Measurements from ENCODE around the gene NOL6. TPM values are rescaled to one million over a fixed set of nuclear protein-coding genes. Genes with fewer than 3 reads are reported as not detected.
"Not testable (repeated sequence)": the region's sequence is repeated elsewhere in the genome, so short reads cannot be mapped to it uniquely, and the experiment has no call there.

Gene NOL6
- total and polyA plus RNA-seq, 2 of the 8 experiments (the other 6 are each of a cell fraction or from before 2014, with no cell fraction given): 44.0 to 55.0 TPM

GRCh38 chr9:33516397-33516796 is 42.7 kb upstream of the NOL6 start:
- not testable (repeated sequence) for H3K14ac ChIP-seq (ENCODE audit: insufficient read length); H4K20me1 ChIP-seq (replicated peaks in 1 of 2; ENCODE audit: control insufficient read depth in 1 of 2, insufficient read depth in 2 of 2, low read length in 2 of 2); H3K4me3 ChIP-seq (ENCODE audit: extremely low read depth in 1 of 4, insufficient read depth in 2 of 4, low read depth in 3 of 4, low read length in 4 of 4); H3K4me2 ChIP-seq (ENCODE audit: insufficient read depth in 1 of 2, low read depth in 2 of 2, low read length in 2 of 2); H2AK5ac ChIP-seq (ENCODE audit: low read depth, low read length); H2BK20ac ChIP-seq (ENCODE audit: low read length); FAIRE-seq; H2BK12ac ChIP-seq (ENCODE audit: low read depth, low read length); H2BK15ac ChIP-seq (ENCODE audit: low read length); H3K4me1 ChIP-seq (replicated peaks in 1 of 4; ENCODE audit: control insufficient read depth in 3 of 4, insufficient read depth in 4 of 4, low read length in 3 of 4); H3K79me2 ChIP-seq (ENCODE audit: control insufficient read depth in 1 of 2, insufficient read depth in 2 of 2, low read length in 2 of 2); H2AFZ ChIP-seq (ENCODE audit: low read length); H3K27ac ChIP-seq (ENCODE audit: low read depth, low read length); H3K36me3 ChIP-seq (ENCODE audit: control insufficient read depth in 2 of 4, insufficient read depth in 4 of 4, low read length in 3 of 4); DNase-seq (ENCODE audit: low read depth in 1 of 2, low spot score in 2 of 2); H3K23me2 ChIP-seq (ENCODE audit: low read depth, low read length); H3K4ac ChIP-seq (replicated peaks; ENCODE audit: insufficient read length, low read depth, low read length); H2BK5ac ChIP-seq (ENCODE audit: low read depth, low read length); H3K9ac ChIP-seq (replicated peaks in 1 of 4; ENCODE audit: extremely low read depth in 1 of 4, low read depth in 3 of 4, low read length in 3 of 4); H3K56ac ChIP-seq (replicated peaks; ENCODE audit: insufficient read length, low read depth, low read length); H3K9me3 ChIP-seq (ENCODE audit: insufficient read depth in 2 of 2, low read depth in 1 of 2, low read length in 1 of 2); H3K23ac ChIP-seq (ENCODE audit: insufficient read length); H4K5ac ChIP-seq (ENCODE audit: insufficient read length, low read depth, low read length); H4K8ac ChIP-seq (ENCODE audit: extremely low read depth, insufficient read depth, low read length); H3K79me1 ChIP-seq (ENCODE audit: low read depth, low read length); H3K18ac ChIP-seq (ENCODE audit: extremely low read depth, low read length); H3K27me3 ChIP-seq (replicated peaks in 1 of 4; ENCODE audit: control insufficient read depth in 3 of 4, extremely low read depth in 1 of 4, insufficient read depth in 3 of 4, low read length in 3 of 4); H2BK120ac ChIP-seq (replicated peaks; ENCODE audit: low read depth, low read length); H4K91ac ChIP-seq (replicated peaks; ENCODE audit: insufficient read length, low read length)
- ChIA-PET CTCF (ENCODE audit: partially characterized antibody) (interaction anchor here (0.6 to 1.6 kb wide), 3 partner anchors 27 to 38 kb away, joined by 3 to 6 read pairs (median 4); no protein-coding TSS in a partner anchor), POLR2A (ENCODE audit: partially characterized antibody) (interaction anchor here (0.6 kb wide), 1 partner anchor 30 kb away, joined by 3 read pairs; no protein-coding TSS in a partner anchor)
- WGBS, 2 experiments (ENCODE audit: extremely low coverage in 1 of 2, insufficient coverage in 1 of 2, insufficient read length in 1 of 2, insufficient replicate concordance in 2 of 2, low coverage in 1 of 2, low lambda C conversion rate in 2 of 2, missing lambda C conversion rate in 1 of 2): 100% methylated on average over 1 of the region's 1 CpG; no CpG with 5 or more reads in 1 of the 2 experiments

GRCh38 chr9:33515342-33515995 is 41.7 kb upstream of the NOL6 start:
- H3K4ac ChIP-seq (replicated peaks; ENCODE audit: insufficient read length, low read depth, low read length); H3K4me1 ChIP-seq (replicated peaks in 1 of 4; ENCODE audit: control insufficient read depth in 3 of 4, insufficient read depth in 4 of 4, low read length in 3 of 4); H3K27me3 ChIP-seq (replicated peaks in 1 of 4; ENCODE audit: control insufficient read depth in 3 of 4, extremely low read depth in 1 of 4, insufficient read depth in 3 of 4, low read length in 3 of 4); H3K18ac ChIP-seq (ENCODE audit: extremely low read depth, low read length); H4K91ac ChIP-seq (replicated peaks; ENCODE audit: insufficient read length, low read length); H3K4me2 ChIP-seq (ENCODE audit: insufficient read depth in 1 of 2, low read depth in 2 of 2, low read length in 2 of 2); H3K79me2 ChIP-seq (ENCODE audit: control insufficient read depth in 1 of 2, insufficient read depth in 2 of 2, low read length in 2 of 2); H2BK120ac ChIP-seq (replicated peaks; ENCODE audit: low read depth, low read length); H3K9ac ChIP-seq (replicated peaks in 1 of 4; ENCODE audit: extremely low read depth in 1 of 4, low read depth in 3 of 4, low read length in 3 of 4); H3K23me2 ChIP-seq (ENCODE audit: low read depth, low read length); H3K23ac ChIP-seq (ENCODE audit: insufficient read length); H3K79me1 ChIP-seq (ENCODE audit: low read depth, low read length); DNase-seq (ENCODE audit: low read depth in 1 of 2, low spot score in 2 of 2); H2AK5ac ChIP-seq (ENCODE audit: low read depth, low read length); H2BK12ac ChIP-seq (ENCODE audit: low read depth, low read length); H4K5ac ChIP-seq (ENCODE audit: insufficient read length, low read depth, low read length); H4K8ac ChIP-seq (ENCODE audit: extremely low read depth, insufficient read depth, low read length); FAIRE-seq; H3K36me3 ChIP-seq (ENCODE audit: control insufficient read depth in 2 of 4, insufficient read depth in 4 of 4, low read length in 3 of 4); H2BK20ac ChIP-seq (ENCODE audit: low read length); CTCF ChIA-PET (ENCODE audit: partially characterized antibody); H3K56ac ChIP-seq (replicated peaks; ENCODE audit: insufficient read length, low read depth, low read length); H3K4me3 ChIP-seq (ENCODE audit: extremely low read depth in 1 of 4, insufficient read depth in 2 of 4, low read depth in 3 of 4, low read length in 4 of 4); H2BK15ac ChIP-seq (ENCODE audit: low read length); H2AFZ ChIP-seq (ENCODE audit: low read length); H2BK5ac ChIP-seq (ENCODE audit: low read depth, low read length); H3K27ac ChIP-seq (ENCODE audit: low read depth, low read length); POLR2A ChIA-PET (ENCODE audit: partially characterized antibody); H4K20me1 ChIP-seq (replicated peaks in 1 of 2; ENCODE audit: control insufficient read depth in 1 of 2, insufficient read depth in 2 of 2, low read length in 2 of 2); H3K9me3 ChIP-seq (ENCODE audit: insufficient read depth in 2 of 2, low read depth in 1 of 2, low read length in 1 of 2); H3K14ac ChIP-seq (ENCODE audit: insufficient read length): not testable (repeated sequence)
- WGBS, 2 experiments (ENCODE audit: extremely low coverage in 1 of 2, insufficient coverage in 1 of 2, insufficient read length in 1 of 2, insufficient replicate concordance in 2 of 2, low coverage in 1 of 2, low lambda C conversion rate in 2 of 2, missing lambda C conversion rate in 1 of 2): 81% methylated on average over 2 of the region's 2 CpGs; no CpG with 5 or more reads in 1 of the 2 experiments
